Astrocyte of the cerebellum (primary cell): ENCODE measurements around the gene P3R3URF.

ENCODE experiments used
- DNase-seq: peaks from one replicate; pipeline ENCODE4 v3.0.0-alpha.2; 2011; ENCODE audit warnings: low read depth
- H3K4me3 ChIP-seq: 2 replicates; pipeline ENCODE4 v1.5.1; 2011; ENCODE audit warnings: mild to moderate bottlenecking, low read depth, low read length, moderate library complexity
- CTCF ChIP-seq: IDR thresholded peaks from 2 replicates; pipeline ENCODE4 v1.5.1; 2012; ENCODE audit warnings: low read length, low read depth, moderate library complexity, mild to moderate bottlenecking; ENCODE audit errors: missing control alignments
- in situ Hi-C: cut with HindIII; loops from 2 replicates; pipeline ENCODE4 v1.10.0; 2017; ENCODE audit warnings: low sequenced_read_pairs

Gene P3R3URF

GRCh38 chr1:46134660-46135331, 41.5 kb downstream of the P3R3URF start:
- in situ Hi-C loops: no loop called here
- DNase-seq: no peak
- no peak overlapping the region for H3K4me3 ChIP-seq
- TF ChIP-seq CTCF: no peak

GRCh38 chr1:46133781-46134350, 42.4 kb downstream of the P3R3URF start:
- H3K4me3 ChIP-seq: peak overlapping the region; percentile 90
- in situ Hi-C loops: no loop called here
- TF ChIP-seq CTCF: no peak
- no peak for DNase-seq

GRCh38 chr1:46133181-46133658, 43.1 kb downstream of the P3R3URF start:
- no peak for TF ChIP-seq CTCF
- no peak for DNase-seq
- H3K4me3 ChIP-seq: peak overlapping the region; percentile 90
- in situ Hi-C loops: no loop called here

DNA sequence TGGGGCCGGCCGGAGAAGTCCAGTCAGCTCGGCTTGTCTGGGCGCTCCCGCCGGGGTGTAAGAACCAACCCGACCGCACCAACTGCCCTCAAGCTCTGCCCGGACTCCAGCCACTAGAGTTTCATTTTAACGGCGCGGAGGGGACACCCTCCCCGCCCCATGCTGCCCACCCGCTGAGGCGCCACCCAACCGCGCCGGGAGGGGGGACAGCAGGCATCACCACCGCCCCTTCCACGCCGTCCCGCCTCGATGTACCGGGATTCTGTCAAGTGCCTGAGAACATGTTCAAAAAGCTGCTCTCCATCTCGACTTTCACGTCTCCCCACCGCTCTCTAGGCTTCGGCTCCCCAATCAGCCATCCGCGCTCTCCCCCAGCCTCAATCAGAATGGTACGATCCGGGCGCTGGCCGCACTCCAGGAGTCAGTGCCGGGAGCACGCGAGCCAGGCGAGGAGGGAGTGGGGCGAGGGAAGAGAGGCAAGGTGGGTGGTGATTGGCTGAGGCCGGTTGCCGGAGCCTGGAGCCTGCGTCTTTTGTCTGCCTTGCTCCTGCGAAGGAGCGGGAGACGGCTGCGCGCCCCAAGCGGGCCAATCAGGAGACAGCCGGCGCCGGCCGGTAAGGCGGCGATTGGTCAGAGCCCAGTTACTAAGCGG, 43.6 kb downstream of the P3R3URF start, which contains the start of gene PIK3R3:
Gene PIK3R3, minus strand, starts transcription at position 101 of the 652 bp plus-strand sequence. CDS start 677 bp downstream, outside the sequence.
- peak; percentile 98 for DNase-seq
- TF ChIP-seq CTCF: no peak
- in situ Hi-C loops: no loop called here
- peak within 1 kb of the TSS; percentile 90 for H3K4me3 ChIP-seq

- no peak for DNase-seq
- no peak for TF ChIP-seq CTCF
- H3K4me3 ChIP-seq: peak overlapping the region; percentile 90
- in situ Hi-C loops: no loop called here
Measured at GRCh38 chr1:46131712-46132528, 44.4 kb downstream of the P3R3URF start.

- no peak for TF ChIP-seq CTCF
- peak overlapping the region; percentile 90 for H3K4me3 ChIP-seq
- no peak for DNase-seq
- in situ Hi-C loops: no loop called here
Measured at GRCh38 chr1:46131093-46131492, 45.2 kb downstream of the P3R3URF start.
